Skeletal muscle tissue (tissue), 4 donors: ENCODE measurements around the gene AXL. TPM values are rescaled to one million over a fixed set of nuclear protein-coding genes. Genes with fewer than 3 reads are reported as not detected.
"Not testable (repeated sequence)": the region's sequence is repeated elsewhere in the genome, so short reads cannot be mapped to it uniquely, and the experiment has no call there.

ENCODE experiments used
- H3K27ac ChIP-seq: one replicate; pipeline ENCODE4 v1.7.0; 2013; ENCODE audit warnings: mild to moderate bottlenecking, low read depth, low read length, inconsistent platforms
- H3K27me3 ChIP-seq, 3 donors: one replicate each; pipeline ENCODE4 v1.7.0; 2013; ENCODE audit warnings: low read length in 3 of 3; ENCODE audit not compliant: control insufficient read depth in 3 of 3, insufficient read depth in 3 of 3
- H3K36me3 ChIP-seq, 3 donors: one replicate each; pipeline ENCODE4 v1.7.0; 2013; ENCODE audit warnings: low read length in 3 of 3; ENCODE audit not compliant: control insufficient read depth in 3 of 3, insufficient read depth in 3 of 3
- H3K4me1 ChIP-seq, 3 donors: one replicate each; pipeline ENCODE4 v1.7.0; 2013; ENCODE audit warnings: low read length in 3 of 3, mild to moderate bottlenecking in 3 of 3; ENCODE audit not compliant: control insufficient read depth in 3 of 3, insufficient read depth in 3 of 3
- H3K4me3 ChIP-seq, 3 donors: one replicate each; pipeline ENCODE4 v1.7.0; 2013; ENCODE audit warnings: low read length in 3 of 3
- H3K9ac ChIP-seq, 3 donors: one replicate each; pipeline ENCODE4 v1.7.0; 2013; ENCODE audit warnings: low read length in 3 of 3, mild to moderate bottlenecking in 3 of 3, moderate library complexity in 2 of 3, low read depth in 1 of 3
- H3K9me3 ChIP-seq, 3 donors: one replicate each; pipeline ENCODE4 v1.7.0; 2013; ENCODE audit warnings: low read length in 3 of 3; ENCODE audit not compliant: control insufficient read depth in 3 of 3
- total RNA-seq: library from RNA; depleted of rRNA; stranded (reverse); fragments of >200 nt; gene quantifications from one replicate; pipeline ENCODE4 v1.2.3, GENCODE V29; 2014
- donor health status: Osteomylitis.

Gene AXL
- total RNA-seq, 1 donor from 2014 or later, result 35.0 TPM

DNA sequence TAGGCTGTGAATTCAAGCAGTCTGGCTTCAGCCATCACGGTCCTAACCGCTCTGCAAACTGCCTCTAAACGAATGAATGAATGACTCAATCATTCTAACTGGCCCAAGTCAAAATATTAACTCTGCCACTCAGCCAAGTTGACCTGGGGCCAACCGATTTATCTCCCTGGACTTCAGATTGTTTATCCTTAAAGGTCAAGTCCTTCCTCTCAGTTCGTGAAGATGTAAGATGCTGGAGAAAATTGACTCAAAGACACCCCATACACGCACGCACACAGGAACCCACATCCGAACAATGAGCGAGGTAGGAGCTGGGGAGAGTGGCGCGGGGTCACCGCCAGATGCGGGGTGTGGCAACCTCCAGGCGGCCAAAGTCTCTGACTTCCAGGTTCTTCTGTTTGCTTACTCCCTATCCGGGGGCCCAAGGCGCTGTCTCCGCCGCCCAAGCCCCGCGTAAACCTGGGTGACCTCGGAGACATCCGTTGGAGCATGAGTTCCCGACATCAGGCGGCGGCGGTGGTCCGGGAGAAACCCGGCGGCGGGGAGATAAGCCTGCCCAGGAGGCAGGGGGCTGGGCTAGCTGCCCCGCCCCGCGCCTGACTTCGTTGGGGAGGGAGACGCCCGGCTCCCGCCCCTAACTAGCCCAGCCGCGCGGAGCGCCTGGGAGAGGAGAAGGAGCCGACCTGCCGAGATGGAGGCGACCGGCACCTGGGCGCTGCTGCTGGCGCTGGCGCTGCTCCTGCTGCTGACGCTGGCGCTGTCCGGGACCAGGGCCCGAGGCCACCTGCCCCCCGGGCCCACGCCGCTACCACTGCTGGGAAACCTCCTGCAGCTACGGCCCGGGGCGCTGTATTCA, 26.2 kb upstream of the AXL start, which contains the start of gene CYP2S1:
Gene CYP2S1, plus strand, starts transcription at position 646 of the 856 bp plus-strand sequence. Its CDS starts 46 bp downstream, at position 692.
- Histone ChIP-seq H3K36me3 (no peaks in the 10 kb centered on the region), H3K4me3 (no peak within 1 kb of the TSS), H3K4me1 (no peaks in the 10 kb centered on the region), H3K9me3 (no peaks in the 10 kb centered on the region), H3K27ac (no peak within 1 kb of the TSS), H3K9ac (no peak within 1 kb of the TSS), H3K27me3 (peaks cover 34 to 49% (median 38%) of the 10 kb centered on the region in 3 donors)

DNA sequence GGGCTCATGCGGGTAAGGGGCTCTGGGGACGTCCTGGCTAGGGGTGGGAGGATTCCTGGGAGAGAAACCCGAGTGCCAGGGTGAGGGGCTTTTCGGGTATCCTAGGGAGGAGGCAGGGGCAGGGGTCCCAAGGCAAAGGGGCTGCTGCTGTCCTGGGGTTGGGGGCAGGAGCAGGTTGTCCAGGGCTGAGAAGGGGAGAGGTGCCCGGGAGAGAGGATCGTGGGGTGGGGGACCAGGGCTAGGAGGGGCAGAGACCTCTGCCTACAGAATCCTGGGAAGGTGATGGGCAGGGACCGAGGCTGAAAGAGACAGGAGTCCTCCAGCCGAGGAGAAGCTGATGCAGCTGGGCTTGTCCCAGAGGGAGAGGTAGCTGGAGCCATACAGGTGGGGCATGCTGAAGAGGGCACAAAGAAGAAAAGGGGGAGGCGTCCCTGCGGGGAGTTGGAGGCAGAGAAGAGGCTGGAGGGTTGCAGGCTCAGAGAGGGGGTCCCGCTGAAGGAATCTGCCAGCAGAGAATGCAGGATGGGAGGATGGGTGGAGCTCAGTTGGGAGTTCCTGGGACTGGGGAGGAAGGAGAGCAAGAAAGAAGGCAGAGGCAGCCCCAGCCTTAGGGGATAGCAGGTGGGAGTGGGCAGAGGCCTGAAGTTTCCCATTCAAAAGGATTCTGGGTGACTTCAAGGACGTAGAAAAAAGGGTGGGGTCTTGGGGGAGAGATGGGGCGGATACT, 25.4 kb upstream of the AXL start:
- no peak overlapping the region for H3K9ac ChIP-seq
- peaks cover 39 to 53% (median 39%) of the 10 kb centered on the region in 3 donors for H3K27me3 ChIP-seq
- no peak overlapping the region for H3K4me3 ChIP-seq
- no peaks in the 10 kb centered on the region for H3K9me3 ChIP-seq
- no peak overlapping the region for H3K27ac ChIP-seq
- H3K4me1 ChIP-seq, result no peaks in the 10 kb centered on the region
- H3K36me3 ChIP-seq, result no peaks in the 10 kb centered on the region

DNA sequence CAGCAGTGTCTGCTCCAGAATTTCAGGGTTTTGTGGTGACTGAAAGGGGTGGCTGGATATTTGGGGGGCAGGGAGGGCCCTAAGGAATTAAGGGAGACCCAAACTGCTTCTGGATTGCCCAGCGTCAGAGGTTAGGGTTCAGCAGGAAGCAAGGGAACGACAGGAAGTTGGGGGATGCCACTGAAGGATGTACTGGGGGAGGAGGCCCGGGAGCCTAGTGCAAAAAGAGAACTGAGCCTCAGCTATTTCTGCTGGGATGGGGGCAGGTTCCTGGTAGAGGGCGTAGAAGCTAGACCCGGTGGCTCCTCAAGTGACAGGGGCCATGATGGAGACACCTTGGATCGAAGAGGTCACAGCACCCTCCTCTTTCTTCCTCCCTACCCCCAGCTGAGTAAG, 24.9 kb upstream of the AXL start:
- Histone ChIP-seq H3K27ac (no peak overlapping the region), H3K9me3 (no peaks in the 10 kb centered on the region), H3K27me3 (peaks cover 43 to 53% (median 44%) of the 10 kb centered on the region in 3 donors), H3K9ac (no peak overlapping the region), H3K4me1 (no peaks in the 10 kb centered on the region), H3K36me3 (no peaks in the 10 kb centered on the region), H3K4me3 (no peak overlapping the region)

DNA sequence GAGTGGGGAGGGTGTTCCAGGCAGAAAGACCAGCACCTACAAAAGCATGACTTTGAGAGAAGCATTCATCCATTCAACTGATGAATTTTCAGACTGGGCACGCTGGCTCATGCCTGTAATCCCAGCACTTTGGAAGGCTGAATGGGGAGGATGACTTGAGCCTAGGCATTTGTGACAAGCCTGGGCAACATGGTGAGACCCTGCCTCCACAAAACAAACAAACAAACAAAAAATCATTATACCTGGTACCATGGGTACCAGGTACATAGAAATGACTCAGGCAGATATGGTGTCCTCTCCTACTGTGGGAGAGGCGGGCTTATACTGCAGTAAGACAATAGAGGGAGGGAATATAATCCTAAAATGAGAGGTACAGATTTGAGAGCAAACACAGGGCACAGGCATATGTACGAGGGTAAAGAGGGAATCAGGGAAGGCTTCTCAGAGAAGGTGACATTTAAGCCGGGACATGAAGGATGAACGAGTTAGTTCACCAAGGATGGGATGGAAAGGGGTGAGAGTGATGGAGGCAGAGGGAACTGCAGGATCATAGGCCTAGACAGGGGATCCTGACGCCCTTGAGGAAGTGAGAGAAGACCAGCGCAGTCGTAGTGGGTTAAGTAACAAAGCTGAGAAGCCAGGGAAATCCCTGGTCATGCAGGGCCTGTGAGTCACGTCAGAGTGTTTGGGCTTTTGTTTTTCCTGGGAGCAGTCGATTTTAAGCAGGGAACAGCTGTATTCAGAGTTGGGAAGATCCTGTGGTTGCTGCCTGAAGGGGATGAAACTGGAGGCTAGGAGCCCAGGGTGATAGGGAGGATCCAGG, 23.1 kb upstream of the AXL start:
- H3K9ac ChIP-seq, result no peak overlapping the region
- no peak overlapping the region for H3K4me3 ChIP-seq
- H3K36me3 ChIP-seq, result no peaks in the 10 kb centered on the region
- H3K27me3 ChIP-seq, result peaks cover 35 to 40% (median 38%) of the 10 kb centered on the region in 3 donors
- H3K4me1 ChIP-seq, result no peaks in the 10 kb centered on the region
- H3K9me3 ChIP-seq, result no peaks in the 10 kb centered on the region
- no peak overlapping the region for H3K27ac ChIP-seq

DNA sequence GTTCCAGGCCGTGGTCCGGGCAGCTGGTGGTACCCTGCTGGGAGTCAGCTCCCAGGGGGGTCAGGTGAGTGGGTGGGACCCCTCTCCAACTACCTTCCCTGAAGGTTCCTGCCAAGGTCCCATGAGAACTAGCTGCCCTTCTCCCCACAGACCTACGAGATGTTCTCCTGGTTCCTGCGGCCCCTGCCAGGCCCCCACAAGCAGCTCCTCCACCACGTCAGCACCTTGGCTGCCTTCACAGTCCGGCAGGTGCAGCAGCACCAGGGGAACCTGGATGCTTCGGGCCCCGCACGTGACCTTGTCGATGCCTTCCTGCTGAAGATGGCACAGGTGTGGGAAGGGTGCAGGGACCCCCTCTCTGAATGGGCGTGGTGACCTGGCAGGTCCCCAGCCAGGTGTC, 20.5 kb upstream of the AXL start:
- no peak overlapping the region for H3K9ac ChIP-seq
- peaks cover 14 to 25% (median 17%) of the 10 kb centered on the region in 3 donors for H3K27me3 ChIP-seq
- H3K4me1 ChIP-seq, result no peaks in the 10 kb centered on the region
- no peak overlapping the region for H3K4me3 ChIP-seq
- no peaks in the 10 kb centered on the region for H3K36me3 ChIP-seq
- no peaks in the 10 kb centered on the region for H3K9me3 ChIP-seq
- no peak overlapping the region for H3K27ac ChIP-seq

DNA sequence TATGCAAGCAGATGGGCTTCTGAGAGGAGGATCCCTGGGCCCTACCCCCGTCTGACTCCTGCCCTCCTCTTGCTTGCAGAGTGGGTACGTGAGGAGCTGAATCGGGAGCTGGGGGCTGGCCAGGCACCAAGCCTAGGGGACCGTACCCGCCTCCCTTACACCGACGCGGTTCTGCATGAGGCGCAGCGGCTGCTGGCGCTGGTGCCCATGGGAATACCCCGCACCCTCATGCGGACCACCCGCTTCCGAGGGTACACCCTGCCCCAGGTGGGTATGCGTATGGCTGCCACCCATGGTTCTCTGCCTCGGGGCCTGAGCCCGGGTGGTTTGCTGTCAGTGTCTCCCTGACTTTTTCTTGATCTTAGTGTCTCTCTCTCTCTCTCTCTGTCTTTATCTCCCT, 15.7 kb upstream of the AXL start:
- no peak overlapping the region for H3K4me3 ChIP-seq
- no peak overlapping the region for H3K9ac ChIP-seq
- no peak overlapping the region for H3K27ac ChIP-seq
- H3K4me1 ChIP-seq, result peaks cover 2 to 11% (median 8%) of the 10 kb centered on the region in 3 donors
- H3K36me3 ChIP-seq, result no peaks in the 10 kb centered on the region
- peaks cover 5 to 17% (median 9%) of the 10 kb centered on the region in 3 donors for H3K27me3 ChIP-seq
- H3K9me3 ChIP-seq, result no peaks in the 10 kb centered on the region

DNA sequence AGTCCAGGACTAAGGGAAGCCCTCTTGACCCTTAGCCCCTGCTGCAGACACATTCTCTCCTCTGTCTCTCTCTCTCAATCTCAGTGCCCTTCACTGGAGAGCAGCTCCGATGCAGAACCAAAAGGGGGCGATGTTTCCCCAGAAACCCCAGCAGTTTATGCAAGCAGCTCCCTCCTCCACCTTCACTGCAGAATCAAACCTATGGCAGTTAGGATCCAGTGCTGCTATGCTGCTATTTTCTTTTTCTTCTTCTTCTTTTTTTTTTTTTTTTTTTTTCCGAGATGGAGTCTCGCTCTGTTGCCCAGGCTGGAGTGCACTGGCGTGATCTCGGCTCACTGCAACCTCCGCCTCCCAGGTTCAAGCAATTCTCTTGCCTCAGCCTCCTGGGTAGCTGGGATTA, 14.7 kb upstream of the AXL start:
- Histone ChIP-seq H3K27me3 (peaks cover 0 to 12% (median 2%) of the 10 kb centered on the region in 3 donors), H3K4me1 (peaks cover 2 to 11% (median 8%) of the 10 kb centered on the region in 3 donors)
- H3K9me3 ChIP-seq, H3K27ac ChIP-seq, H3K4me3 ChIP-seq, H3K9ac ChIP-seq, H3K36me3 ChIP-seq: not testable (repeated sequence)

DNA sequence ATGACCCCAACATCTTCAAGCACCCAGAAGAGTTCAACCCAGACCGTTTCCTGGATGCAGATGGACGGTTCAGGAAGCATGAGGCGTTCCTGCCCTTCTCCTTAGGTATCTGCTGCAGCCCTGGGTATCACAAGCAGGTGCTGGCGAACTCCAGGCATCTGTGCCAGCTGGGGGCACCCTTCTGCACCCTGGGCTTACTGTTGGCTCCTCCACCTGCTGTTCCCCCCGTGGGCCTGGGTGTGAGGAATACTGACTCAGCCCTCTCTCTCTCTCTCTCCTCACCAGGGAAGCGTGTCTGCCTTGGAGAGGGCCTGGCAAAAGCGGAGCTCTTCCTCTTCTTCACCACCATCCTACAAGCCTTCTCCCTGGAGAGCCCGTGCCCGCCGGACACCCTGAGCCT, 13.0 kb upstream of the AXL start:
- Histone ChIP-seq H3K4me1 (peaks cover 2 to 11% (median 8%) of the 10 kb centered on the region in 3 donors), H3K27me3 (peaks cover 0 to 12% (median 2%) of the 10 kb centered on the region in 3 donors), H3K36me3 (no peaks in the 10 kb centered on the region), H3K9ac (no peak overlapping the region), H3K4me3 (no peak overlapping the region), H3K27ac (no peak overlapping the region), H3K9me3 (no peaks in the 10 kb centered on the region)

DNA sequence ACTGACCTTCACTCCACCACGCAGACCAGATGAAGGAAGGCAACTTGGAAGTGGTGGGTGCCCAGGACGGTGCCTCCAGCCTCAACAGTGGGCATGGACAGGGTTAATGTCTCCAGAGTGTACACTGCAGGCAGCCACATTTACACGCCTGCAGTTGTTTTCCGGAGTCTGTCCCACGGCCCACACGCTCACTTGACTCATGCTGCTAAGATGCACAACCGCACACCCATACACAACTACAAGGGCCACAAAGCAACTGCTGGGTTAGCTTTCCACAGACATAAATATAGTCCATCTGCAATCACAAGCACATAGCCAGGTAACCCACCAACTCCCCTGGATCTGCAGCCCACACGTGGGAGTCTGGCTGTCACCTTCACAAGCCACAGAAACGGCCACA, 12.6 kb upstream of the AXL start:
- Histone ChIP-seq H3K9me3 (no peaks in the 10 kb centered on the region), H3K36me3 (no peaks in the 10 kb centered on the region), H3K4me3 (no peak overlapping the region), H3K27ac (peak overlapping the region; percentile 44), H3K4me1 (peaks cover 2 to 11% (median 8%) of the 10 kb centered on the region in 3 donors), H3K27me3 (peaks cover 0 to 12% (median 2%) of the 10 kb centered on the region in 3 donors), H3K9ac (peak overlapping the region in 1 of 3 donors; percentile 50)
